ENCODE data around the gene RAF1.

The RAF1 gene

DNA sequence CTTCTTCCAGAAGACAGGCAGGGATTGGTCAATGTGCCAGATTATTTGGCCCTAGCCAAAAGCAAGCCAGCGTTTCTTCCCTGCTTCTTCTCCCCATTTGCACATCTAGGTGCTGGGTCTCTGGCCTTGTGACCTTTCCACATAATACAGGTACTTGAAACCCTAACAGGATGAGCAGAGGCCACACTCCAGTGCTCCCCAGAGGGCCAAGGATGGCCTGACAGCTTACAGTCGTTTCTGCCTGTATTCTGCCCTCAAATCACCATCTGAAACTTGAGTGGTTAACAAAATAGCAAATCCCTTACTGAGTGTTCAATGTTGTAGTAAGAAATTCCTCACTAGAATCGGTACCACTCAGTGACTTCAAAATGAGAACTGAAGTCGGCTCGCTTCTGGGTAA lies 77.9 kb downstream of the RAF1 start:
- TF ChIP-seq, protein P1, sequence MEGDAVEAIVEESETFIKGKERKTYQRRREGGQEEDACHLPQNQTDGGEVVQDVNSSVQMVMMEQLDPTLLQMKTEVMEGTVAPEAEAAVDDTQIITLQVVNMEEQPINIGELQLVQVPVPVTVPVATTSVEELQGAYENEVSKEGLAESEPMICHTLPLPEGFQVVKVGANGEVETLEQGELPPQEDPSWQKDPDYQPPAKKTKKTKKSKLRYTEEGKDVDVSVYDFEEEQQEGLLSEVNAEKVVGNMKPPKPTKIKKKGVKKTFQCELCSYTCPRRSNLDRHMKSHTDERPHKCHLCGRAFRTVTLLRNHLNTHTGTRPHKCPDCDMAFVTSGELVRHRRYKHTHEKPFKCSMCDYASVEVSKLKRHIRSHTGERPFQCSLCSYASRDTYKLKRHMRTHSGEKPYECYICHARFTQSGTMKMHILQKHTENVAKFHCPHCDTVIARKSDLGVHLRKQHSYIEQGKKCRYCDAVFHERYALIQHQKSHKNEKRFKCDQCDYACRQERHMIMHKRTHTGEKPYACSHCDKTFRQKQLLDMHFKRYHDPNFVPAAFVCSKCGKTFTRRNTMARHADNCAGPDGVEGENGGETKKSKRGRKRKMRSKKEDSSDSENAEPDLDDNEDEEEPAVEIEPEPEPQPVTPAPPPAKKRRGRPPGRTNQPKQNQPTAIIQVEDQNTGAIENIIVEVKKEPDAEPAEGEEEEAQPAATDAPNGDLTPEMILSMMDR (IDR thresholded peaks at IDR 0.05; ENCODE audit: control insufficient read depth, extremely low read depth, insufficient read depth) = no peak
- no peak for DNase-seq (ENCODE audit: low read depth)
- no peak overlapping the region for H3K4me3 ChIP-seq (ENCODE audit: low read depth, low read length)

DNA sequence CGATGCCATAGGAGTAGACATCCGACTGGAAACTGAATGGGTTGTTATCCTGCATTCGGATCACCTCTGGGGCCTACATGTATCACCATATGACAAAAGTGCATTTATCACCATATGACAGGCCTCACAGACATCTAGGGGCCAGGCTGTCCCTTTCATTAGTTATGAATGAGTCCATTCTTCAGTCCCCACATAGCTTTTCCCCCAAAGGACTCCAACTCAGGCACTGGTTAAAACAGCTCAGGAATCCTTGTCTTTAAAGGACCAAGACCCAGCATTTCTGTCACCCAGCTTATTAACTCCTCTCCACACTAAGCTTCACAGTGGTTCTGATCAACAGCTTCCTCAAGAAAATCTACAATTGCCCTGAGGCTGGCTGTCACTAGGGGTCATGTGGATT lies 78.7 kb downstream of the RAF1 start:
- TF ChIP-seq, protein P1 (IDR thresholded peaks at IDR 0.05; ENCODE audit: control insufficient read depth, extremely low read depth, insufficient read depth) = no peak
- no peak overlapping the region for H3K4me3 ChIP-seq (ENCODE audit: low read depth, low read length)
- no peak for DNase-seq (ENCODE audit: low read depth)

DNA sequence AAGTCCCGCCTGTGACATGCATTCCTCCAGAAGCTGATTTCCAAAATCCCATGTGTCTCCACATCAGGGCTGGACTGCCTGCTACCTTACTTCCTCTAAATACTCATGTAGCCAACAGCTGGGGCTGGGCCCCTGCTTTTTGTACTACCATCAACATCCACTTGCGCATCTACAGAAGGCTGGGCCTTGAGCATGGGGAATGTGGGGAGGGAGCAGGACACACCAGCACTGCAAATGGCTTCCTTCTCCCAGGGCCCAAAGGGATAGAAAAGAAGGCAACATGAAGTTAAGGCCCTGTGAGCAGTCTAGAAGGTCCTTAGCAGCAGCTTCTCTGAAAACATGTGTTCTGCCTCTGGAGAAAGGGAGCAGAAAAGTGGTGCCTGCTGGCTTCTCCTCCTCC lies 79.8 kb downstream of the RAF1 start:
- H3K4me3 ChIP-seq (ENCODE audit: low read depth, low read length) = no peak overlapping the region
- DNase-seq (ENCODE audit: low read depth) = no peak
- TF ChIP-seq, protein P1 (IDR thresholded peaks at IDR 0.05; ENCODE audit: control insufficient read depth, extremely low read depth, insufficient read depth) = no peak

DNA sequence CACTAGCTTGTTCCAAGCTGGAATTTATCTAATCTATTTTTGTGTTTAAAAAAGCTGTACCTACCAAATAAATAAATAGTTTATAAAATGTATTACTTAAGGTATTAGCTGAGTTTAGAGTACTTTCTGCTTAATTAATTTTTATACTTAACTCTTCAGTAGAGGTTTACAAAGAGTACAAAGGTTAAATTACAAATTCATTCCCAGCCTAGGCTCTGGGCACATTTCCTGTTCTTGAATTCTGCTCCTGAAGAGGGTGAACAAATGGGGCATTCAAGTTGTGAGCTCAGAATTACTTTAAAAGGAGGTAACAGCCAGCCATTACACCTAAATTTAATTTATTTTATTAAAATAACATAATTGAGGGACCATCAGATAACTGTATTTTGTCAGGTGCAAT lies 80.6 kb downstream of the RAF1 start:
- DNase-seq (ENCODE audit: low read depth) = no peak
- TF ChIP-seq, protein P1 (IDR thresholded peaks at IDR 0.05; ENCODE audit: control insufficient read depth, extremely low read depth, insufficient read depth) = no peak

DNA sequence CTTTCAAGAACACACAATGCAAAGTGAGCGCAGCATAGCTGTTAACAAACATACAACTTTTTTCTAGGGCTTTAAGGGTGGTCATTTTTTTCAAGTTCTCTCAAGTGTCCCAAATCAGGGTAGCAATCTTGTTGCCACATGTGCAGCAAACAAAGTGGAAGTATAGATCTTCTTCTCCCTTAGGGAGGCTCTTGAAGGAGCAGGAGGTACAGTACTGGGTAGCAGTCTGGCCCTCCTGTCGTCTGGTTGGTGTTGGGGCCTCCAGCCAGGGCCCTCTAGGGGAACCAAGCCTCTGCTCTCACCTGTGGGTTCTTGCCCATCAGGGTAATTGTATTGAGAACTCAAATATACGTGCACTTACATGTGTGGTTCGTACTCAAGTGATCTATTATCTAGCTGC lies 81.2 kb downstream of the RAF1 start:
- TF ChIP-seq, protein P1 (IDR thresholded peaks at IDR 0.05; ENCODE audit: control insufficient read depth, extremely low read depth, insufficient read depth) = no peak
- no peak for DNase-seq (ENCODE audit: low read depth)
- no peak overlapping the region for H3K4me3 ChIP-seq (ENCODE audit: low read depth, low read length)

More for the DNA sequence above, 80.6 kb downstream of the RAF1 start:
- H3K4me3 ChIP-seq (ENCODE audit: low read depth, low read length) = no peak overlapping the region

DNA sequence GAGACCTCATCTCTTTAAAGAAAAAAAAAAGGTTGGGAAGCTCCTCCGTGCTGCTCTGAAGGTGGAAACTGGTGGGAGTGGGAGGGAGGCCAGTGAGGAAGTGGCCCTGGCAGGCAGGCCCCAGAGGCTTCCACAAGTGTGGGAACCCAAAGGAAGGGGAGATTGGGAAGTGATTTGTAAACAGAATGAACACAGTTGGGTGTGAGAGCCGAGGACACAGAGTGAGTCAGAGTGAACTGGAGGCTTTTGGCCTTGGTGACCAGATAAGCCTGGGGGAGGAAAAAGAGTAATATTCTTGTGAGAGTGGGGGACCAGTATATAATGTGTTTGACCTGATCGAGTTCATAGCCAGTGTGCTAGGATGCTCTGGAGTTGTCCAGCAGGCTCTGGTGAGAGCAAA lies 84.0 kb downstream of the RAF1 start:
- DNase-seq (ENCODE audit: low read depth) = no peak
- no peak overlapping the region for H3K4me3 ChIP-seq (ENCODE audit: low read depth, low read length)

DNA sequence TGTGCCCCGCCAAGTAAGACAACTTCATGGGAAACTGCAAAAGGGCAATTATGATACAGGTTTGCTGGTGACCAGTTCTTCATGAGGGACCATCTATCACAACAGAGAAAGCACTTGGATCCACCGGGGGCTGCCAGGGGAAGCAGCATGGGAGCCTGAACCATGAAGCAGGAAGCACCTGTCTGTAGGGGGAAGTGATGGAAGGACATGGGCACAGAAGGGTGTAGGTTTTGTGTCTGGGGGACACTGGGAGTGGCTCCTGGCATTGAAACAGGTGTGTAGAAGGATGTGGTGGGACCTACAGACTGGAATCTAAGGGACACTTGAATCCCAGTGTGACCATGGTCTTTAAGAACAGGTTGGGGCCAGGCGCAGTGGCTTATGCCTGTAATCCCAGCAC lies 84.5 kb downstream of the RAF1 start:
- H3K4me3 ChIP-seq (ENCODE audit: low read depth, low read length) = no peak overlapping the region
- DNase-seq (ENCODE audit: low read depth) = no peak
- TF ChIP-seq, protein P1 (IDR thresholded peaks at IDR 0.05; ENCODE audit: control insufficient read depth, extremely low read depth, insufficient read depth) = no peak

More for the DNA sequence above, 84.0 kb downstream of the RAF1 start:
- TF ChIP-seq, protein P1 (IDR thresholded peaks at IDR 0.05; ENCODE audit: control insufficient read depth, extremely low read depth, insufficient read depth) = no peak
